Erythroblast (primary cell): ENCODE results near the gene FAM20A.

ENCODE experiments used
- DNase-seq, 2 experiments: peaks; one replicate each; lab custom pipeline; 2025; lab: John Stamatoyannopoulos, UW
- GATA1 ChIP-seq: IDR thresholded peaks from 2 replicates; pipeline ENCODE4 v1.6.1; 2011; ENCODE audit warnings: low read depth, mild to moderate bottlenecking, control low read depth, low read length, moderate library complexity
- POLR2A ChIP-seq: IDR thresholded peaks from 2 replicates; pipeline ENCODE4 v1.6.1; 2011; ENCODE audit warnings: mild to moderate bottlenecking, low read length

FAM20A gene

DNA sequence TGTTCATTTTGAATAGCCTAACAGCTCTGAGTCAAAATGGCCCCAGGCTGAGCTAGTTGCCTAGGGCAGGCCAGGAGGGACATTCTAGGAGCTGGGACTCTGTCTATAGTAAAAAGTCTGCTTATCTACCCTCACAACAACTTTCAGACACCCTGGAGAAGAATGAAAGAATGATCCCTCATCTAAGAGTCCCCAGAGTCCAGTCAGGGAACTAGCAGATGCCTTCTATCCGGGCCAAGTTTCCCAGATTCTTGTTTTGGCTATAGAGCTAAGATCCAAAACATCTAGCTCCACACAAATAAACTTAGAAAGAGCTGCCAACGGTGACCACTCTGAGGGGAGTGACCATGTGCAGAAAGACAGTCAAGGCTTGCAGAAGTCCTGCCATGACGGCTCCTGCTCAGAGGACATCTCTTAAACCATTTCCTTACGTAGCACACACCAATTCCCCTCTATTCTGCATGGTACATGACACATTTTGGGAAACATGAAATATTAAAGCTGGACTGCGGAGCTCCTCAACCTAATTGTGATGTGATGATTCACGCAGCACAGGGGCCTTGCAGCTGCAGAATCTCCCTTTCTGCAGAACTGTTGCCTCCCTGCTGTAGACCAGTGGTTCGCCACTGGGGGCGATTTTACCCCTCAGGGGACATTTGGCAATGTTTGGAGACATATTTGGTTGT is 24.2 kb downstream of the FAM20A start:
- no peak for DNase-seq
- TF ChIP-seq POLR2A, result no peak
- no peak for TF ChIP-seq GATA1

DNA sequence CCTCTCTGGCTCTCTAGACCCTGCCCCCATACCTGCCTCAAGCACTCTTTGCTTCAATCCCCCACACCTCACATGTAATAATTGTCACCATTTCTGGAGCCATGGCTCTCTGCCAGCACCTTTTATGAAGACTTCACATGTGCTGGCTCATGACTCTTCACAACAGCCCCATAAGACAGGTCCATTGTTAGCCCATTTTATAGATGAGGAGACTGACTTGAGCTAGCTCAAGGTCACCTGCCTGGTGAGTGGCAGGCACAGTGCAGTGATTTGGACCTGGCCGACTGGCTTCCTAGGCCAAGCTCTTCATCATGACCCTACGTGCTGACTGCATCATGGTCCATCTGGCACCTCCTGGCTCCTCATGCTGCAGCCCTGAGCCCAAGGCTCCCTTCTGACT is 25.0 kb downstream of the FAM20A start:
- no peak for DNase-seq
- no peak for TF ChIP-seq POLR2A
- TF ChIP-seq GATA1, result no peak

DNA sequence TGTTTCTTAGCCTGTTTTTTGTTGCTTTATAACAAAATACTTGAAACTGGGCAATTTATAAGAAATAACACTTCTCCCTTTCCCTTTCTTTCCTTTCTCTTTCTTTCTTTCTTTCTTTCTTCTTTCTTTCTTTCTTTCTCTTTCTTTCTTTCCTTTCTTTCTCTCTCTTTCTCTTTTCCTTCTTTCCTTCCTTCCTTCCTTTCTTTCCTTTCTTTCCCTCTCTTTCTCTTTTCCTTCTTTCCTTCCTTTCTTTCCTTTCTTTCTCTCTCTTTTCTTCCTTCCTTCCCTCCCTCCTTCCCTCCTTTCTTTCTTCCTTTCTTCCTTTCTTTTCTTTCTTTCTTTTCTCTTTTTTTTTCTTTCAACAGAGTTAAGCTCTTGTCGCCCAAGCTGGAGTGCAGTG is 27.8 kb downstream of the FAM20A start:
- no peak for DNase-seq
- no peak for TF ChIP-seq POLR2A
- no peak for TF ChIP-seq GATA1

DNA sequence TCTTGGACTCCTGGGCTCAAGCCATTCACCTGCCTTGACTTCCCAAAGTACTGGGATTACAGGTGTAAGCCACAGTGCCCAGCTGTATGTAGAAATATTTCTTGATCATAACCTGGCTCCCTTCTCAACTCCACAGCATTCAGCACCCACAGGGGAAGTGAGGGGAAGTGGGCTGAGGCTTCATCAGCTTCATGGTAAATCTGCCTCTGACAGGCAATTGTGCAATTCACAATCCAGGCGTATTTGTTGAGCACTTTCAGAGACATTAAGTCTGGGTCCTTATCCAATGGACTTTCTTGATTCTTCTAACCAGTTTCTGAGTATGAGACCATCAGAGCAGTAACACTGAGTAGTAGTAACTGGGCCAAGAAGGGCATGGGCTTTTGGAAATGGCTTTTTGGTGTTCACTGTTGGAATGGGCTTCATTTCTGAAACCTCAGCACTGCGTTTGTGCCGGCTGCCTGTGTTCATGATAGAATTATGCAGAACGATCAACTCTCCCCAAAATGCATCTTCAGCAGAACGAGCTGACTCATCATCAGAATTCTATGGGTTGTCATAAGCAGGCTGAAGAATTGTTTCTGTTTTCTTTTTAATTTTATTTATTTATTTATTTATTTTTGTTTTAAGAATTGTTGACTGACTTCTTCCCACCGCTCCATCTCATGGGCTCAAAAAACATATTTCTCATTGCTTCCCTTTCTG is 28.9 kb downstream of the FAM20A start:
- DNase-seq, result no peak
- no peak for TF ChIP-seq POLR2A
- TF ChIP-seq GATA1, result no peak

GRCh38 chr17:68570526-68570925 is 30.6 kb downstream of the FAM20A start:
- DNase-seq, result no peak
- TF ChIP-seq GATA1 (no peak), POLR2A (no peak)

DNA sequence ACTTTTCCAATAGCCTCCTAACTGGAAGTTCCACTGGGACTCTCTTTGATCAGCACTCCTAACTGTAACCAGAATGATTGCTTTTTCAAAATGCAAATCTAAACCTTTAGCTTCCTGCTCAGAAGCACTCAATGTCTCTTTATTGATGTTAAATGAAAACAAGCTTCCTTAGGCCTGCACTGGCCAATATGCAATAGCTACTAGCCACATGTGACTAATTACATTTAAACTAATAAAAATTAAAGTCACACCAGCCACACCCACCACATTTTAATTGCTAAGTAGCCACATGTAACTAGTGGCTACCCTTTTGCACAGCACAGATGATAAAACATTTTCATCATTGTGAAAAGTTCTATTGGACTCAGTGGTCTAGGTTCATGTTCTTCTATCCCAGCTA is 31.8 kb downstream of the FAM20A start:
- DNase-seq, result no peak
- no peak for TF ChIP-seq GATA1
- TF ChIP-seq POLR2A, result no peak

DNA sequence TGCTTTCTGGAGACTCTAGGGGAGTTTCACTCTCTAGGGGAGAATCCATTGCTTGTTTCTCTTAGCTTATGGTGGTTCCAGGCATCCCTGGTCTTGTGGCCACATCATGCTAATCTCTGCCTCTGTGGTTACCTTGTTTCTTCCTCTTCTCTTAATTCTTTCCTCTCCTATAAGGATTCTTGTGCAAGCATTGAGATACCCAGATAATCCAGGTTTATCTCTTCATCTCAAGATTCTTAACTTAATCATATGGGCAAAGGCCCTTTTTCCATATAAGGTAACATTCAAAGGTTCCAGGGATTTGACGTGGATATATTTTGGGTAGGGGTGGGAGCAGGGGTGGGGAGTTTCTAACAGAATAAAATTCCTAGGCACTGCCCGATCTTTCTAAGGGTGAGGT is 32.6 kb downstream of the FAM20A start:
- DNase-seq, result no peak
- TF ChIP-seq POLR2A (no peak), GATA1 (no peak)

GRCh38 chr17:68567581-68567980 is 33.6 kb downstream of the FAM20A start:
- no peak for DNase-seq
- TF ChIP-seq GATA1 (no peak), POLR2A (no peak)

DNA sequence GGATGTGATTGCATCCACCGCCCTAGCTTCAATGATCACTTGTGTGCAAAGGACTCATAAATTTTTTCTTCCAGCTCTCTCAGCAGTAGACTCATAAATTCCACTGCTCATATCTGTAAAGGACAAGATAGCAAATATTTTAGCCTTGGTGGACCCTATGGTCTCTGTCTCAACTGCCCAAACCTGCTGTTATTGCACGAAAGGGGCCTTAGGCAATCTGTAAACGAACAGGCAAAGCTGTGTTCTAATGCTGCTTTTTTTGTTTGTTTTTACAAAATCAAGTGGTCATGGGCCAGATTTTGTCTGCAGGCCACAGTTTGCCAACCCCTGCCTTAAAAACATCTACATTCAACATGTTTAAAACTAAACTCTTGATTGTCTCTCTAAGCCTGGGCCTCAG is 34.1 kb downstream of the FAM20A start:
- no peak for DNase-seq
- TF ChIP-seq POLR2A, result no peak

- TF ChIP-seq POLR2A, result no peak
- no peak for TF ChIP-seq GATA1
- no peak for DNase-seq
Observed at GRCh38 chr17:68566442-68566738, 34.8 kb downstream of the FAM20A start.

DNA sequence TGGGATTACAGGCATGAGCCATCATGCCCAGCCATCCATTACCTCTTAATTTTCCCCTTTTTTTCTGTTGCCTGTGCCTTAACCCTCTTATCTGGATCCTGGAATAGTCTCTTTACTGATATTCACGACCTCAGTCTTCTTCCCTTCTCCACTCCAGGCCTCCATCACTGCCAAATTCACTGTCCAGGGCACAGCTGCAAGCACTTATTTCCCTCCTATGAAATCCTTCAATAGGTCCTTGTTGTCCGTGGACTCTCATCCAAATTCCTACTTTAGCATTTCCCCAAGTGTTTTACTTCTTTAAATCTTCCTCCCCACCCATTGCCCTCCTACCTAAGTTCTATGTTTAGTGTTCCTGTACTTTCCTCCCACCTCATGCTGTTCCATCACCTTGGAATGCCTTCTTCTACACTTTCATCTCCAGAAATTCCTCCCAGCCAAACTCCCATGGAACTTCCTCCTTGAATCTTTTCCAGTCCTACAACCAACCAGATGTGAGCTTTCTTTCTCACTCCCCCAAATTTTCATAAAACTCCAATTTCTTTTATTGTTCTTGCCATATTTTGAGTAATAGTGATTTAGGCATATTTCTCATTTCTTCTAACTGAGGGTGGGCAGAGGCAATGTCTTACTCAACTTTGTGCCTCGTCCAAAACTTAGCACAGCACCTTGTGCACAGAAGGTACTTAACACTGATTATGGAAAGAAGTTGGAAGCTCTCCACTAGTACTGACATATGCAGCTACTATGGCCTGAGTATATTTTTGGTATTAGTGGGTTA is 35.3 kb downstream of the FAM20A start:
- no peak for TF ChIP-seq GATA1
- TF ChIP-seq POLR2A, result no peak
- DNase-seq, result no peak

GRCh38 chr17:68564415-68565111 is 36.6 kb downstream of the FAM20A start:
- TF ChIP-seq GATA1 (no peak), POLR2A (no peak)
- no peak for DNase-seq

DNA sequence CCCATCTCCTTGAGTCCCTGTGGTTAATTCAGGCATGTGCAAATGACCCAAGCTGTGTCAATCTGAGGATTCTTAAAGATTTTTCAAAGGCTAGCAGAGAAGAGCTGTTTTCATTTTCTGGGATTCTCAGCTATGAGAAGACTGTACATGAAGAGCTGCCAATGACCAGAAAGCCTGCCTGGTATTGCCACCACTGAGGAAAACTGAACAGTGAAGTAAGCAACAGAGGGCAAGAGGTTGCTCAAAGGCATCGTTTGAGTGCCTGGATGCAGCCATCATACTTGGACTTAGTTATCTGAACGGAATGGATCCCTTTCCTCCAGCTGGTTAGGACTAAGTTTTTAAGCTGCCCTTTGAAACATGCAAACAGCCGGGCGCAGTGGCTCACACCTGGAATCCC is 38.4 kb downstream of the FAM20A start:
- DNase-seq, result no peak
- no peak for TF ChIP-seq POLR2A
- TF ChIP-seq GATA1, result no peak

DNA sequence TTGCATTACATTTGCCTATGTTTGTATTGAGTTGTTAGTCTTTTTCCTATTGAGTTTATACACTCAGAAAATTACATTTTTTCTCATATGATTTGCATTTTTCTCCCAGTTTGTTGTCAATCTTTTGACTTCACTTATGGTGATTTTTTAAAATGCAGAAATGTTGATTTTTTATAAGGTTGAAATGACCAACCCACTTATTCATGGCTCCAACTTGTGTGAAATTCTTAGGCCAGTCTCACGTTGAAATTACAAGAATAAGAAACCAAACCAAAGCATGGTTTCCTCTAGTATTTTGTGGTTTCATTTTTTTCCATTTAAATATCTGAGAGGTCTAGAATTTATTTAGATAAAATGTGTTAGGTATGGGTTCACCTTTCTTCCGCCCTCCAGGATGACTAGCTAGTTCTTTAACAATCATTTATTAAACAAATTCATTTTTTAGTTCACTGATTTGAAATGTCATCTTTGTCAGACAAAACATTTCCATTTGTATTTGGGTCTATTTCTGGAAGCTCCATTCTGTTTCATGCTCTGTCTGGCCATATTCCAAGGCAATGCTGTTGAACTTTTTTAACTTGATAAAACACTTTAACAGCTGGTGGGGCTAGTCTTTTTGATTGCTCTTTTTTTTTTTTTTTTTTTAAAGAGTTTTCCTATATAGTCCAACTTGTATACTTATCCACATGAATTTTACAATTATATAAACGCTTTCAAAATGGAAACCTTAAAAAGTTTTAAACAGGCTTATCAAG is 40.0 kb downstream of the FAM20A start:
- no peak for DNase-seq
- TF ChIP-seq GATA1, result no peak
- TF ChIP-seq POLR2A, result no peak
